ENCODE data around the gene SUPT16H.
"Not testable (repeated sequence)": the region's sequence is repeated elsewhere in the genome, so short reads cannot be mapped to it uniquely, and the experiment has no call there.

The SUPT16H gene

DNA sequence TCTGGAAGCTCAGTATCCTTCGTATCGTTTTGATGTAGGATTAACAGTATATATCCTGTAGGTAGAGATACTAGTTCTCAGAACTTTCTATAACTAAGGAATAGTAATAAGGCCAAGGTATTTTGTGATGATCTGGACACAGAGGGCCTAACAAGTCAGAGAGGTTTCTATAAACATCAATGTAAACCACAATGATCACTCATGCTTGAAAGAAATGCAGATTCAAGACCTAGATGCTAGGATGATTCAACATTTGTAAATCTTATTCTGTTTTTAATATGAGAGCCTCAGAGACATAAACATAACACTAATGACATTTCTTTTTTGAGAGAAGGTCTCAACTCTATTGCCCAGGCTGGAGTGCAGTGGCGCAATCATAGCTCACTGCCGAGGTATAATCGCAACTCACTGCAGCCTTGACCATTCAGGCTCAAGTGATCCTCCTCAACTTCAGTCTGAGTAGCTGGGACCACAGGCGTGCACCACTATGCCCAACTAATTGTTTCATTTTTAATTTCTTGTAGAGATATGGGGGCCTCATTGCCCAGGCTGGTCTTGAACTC lies 16.2 kb downstream of the SUPT16H start:
- no peak for DNase-seq (ENCODE audit: low spot score)
- no peak for FAIRE-seq

DNA sequence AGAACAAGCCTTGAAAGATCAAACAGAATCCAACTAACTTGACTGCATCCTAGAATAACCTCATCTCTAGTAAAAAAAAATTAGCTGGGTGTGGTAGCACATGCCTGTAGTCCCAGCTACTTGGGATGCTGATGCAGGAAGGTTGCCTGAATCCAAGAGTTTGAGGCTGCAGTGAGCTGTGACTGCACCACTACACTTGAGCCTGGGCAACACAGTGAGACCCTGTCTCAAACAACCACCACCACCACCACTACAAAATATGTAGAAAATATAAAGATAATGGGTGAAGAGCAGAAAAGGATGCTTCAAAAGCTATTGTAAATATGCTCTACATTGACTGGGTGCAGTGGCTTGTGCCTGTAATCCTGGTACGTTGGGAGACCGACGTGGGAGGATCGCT lies 27.3 kb downstream of the SUPT16H start:
- no peak for DNase-seq (ENCODE audit: low spot score)
- no peak for FAIRE-seq

DNA sequence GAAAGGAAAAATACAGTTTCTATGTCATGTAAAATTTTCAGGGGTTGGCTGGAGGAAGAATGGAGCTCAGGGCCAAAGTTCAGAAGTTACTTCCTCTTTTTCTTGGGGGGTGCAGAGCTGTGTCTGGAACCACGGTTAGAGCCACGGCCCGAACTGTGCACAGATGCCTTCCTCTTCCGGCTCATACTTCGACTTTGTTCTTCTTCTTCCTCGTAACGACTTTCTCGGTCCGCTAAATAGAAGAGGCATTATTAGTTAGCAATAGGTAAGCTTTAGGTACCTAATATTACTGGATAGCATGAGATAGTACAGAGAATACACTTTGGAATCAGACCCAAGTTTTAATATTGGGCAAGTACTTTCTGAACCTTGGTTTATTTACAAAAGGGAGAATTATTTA lies 31.2 kb downstream of the SUPT16H start:
- no peak for FAIRE-seq
- no peak for DNase-seq (ENCODE audit: low spot score)

DNA sequence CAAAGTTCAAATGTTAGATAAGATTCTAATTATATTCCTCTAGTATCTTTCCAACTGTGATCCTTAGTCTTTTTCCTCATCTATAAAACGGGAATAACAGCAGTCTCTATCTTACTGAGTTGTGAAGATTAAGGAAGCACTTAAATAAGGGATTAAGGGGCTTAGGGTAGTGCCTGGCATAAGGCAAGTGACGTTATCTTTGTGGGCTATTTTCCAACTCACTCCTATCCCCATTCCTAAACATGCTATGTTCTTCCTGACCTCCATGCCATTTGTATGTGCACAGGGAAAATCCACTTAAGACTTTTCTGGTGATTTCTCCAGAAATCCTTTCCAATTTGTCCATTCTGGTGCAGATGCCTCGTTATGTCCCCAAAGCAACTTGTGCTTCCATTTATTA lies 33.3 kb downstream of the SUPT16H start:
- no peak for FAIRE-seq
- DNase-seq (ENCODE audit: low spot score) = no peak

DNA sequence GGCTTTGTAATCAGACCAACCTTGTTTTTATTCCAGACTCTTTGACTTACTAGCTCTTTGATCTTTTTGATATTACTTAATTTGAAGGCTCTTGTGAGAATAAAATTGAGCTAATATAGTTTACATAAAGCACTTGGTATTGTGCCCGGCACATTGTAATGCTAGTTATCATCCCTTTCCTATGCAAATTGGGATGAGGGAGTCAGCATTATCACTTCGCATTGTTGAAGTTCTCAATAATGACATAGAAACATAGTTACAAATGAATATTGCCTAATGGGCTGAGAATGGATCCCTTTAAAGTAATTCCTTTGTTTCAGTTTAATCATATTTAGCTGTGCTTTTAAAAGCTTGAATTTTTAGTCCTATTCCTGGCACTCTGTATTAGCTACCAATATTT lies 36.6 kb downstream of the SUPT16H start:
- DNase-seq (ENCODE audit: low spot score) (no peak), FAIRE-seq (no peak)

DNA sequence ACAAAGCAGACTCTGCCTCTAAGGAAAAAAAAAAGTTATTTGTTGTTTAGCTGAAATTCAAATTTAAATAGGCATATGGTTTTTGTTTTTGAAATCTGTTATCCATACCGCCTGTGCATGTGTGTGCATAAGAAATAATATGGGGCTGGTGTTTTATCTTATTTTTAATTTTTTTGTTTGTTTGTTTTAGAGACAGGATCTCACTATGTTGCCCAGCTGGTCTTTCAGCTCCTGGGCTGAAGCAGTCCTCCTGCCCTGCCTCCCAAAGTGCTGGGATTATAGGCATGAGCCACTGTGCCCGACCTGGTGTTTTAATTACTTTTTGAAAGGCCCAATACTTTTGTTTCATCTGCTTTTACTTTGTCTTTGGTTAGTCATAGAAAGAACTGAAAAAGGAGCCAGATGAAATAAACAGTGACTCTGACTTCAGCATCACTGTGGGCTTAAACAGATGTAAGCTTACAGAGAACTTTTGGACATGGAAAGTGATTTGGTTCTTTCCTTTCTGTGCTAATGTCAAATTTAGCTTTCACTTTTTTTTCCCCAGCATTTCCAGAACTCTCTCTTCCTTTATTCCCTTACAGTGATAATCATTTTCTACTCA lies 37.2 kb downstream of the SUPT16H start:
- DNase-seq (ENCODE audit: low spot score) (no peak), FAIRE-seq (no peak)

DNA sequence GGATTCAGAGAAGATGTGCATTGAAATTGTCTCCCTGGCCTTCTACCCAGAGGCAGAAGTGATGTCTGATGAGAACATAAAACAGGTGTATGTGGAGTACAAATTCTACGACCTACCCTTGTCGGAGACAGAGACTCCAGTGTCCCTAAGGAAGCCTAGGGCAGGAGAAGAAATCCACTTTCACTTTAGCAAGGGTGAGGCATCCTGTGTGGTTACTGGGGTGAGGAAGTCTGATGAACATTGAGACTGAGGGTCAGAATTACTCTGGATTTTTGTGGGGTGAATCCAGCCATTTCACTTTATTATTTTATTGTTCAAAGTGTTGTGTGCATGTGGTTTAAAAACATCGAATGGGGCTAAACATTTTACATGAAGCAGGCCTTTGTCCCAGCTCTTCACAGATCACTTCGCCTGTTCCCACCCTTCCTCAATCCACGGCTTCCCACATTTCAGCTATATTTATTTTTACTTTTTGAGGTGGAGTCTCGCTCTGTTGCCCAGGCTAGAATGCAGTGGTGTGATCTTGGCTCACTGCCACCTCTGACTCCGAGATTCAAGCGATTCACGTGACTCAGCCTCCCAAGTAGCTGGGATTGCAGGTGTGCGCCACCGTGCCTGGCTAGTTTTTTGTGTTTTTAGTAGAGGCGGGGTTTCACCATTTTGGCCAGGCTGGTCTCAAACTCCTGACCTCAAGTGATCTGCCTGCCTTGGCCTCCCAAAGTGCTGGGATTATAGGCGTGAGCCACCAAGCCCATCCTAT lies 40.6 kb downstream of the SUPT16H start:
- DNase-seq (ENCODE audit: low spot score) (no peak), FAIRE-seq (no peak)

DNA sequence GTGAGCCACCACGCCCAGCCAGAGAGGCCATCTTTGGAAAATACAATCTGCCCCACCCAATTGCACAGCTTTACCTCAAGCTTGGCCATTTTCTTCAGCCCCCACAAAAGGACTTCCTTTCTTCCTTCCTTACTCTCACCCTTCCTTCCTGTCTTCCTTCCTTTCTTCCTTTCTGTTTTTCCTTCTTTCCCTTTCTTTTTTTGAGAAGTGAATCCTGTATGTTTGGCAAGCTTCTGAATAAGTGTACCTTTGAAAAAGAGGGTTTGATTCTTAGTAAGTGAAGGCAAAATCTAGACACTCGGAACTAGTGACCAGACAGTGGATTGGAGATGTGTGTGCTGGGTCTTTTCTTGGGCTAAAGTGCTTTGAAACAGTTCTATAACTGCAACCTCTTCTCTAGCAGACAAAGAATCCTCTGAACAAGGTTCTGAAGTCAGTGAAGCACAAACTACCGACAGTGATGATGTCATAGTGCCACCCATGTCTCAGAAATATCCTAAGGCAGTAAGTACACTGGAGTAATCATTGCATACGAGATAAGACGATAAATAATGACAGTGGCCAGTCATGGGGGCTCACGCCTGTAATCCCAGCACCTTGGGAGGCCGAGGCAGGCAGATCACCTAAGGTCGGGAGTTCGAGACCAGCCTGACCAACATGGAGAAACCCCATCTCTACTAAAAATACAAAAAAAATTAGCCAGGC lies 49.5 kb downstream of the SUPT16H start:
- FAIRE-seq (no peak), DNase-seq (ENCODE audit: low spot score) (no peak)

DNA sequence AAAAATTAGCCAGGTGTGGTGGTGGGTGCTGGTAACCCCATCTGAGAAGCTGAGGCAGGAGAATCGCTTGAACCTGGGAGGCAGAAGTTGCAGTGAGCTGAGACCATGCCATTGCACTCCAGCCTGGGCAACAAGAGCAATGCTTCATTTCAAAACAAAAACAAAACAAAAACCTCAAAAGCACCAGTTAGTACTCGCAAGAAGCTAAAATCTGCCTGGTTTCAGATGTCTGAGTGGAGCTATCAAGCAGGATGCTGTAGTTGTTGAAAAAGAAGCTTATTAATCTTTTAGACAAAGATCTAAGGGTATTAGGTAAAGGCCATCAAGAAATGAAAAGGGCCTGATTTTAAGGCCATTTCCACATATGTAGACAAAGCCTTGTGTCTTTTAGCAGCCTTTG lies 50.9 kb downstream of the SUPT16H start:
- no peak for FAIRE-seq
- no peak for DNase-seq (ENCODE audit: low spot score)

DNA sequence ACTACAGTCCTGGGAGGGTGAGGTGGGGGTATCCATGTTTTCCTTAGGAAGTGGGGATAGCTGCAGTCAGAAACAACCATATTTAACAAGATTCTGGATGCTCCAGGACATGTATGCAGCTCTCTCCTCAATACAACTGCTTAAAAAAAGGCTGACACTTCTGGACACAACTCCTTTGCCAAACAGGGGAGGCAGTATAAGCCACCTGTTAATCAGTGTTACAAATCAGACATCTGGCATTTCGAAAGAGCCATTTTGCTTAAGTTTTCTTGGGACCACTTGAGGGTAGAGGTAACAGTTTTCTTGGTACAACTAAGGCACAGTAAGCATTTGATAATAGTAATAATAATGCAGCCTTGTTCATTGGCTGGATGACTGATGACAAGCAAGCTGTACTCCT lies 56.8 kb downstream of the SUPT16H start:
- FAIRE-seq = no peak
- DNase-seq (ENCODE audit: low spot score) = no peak

DNA sequence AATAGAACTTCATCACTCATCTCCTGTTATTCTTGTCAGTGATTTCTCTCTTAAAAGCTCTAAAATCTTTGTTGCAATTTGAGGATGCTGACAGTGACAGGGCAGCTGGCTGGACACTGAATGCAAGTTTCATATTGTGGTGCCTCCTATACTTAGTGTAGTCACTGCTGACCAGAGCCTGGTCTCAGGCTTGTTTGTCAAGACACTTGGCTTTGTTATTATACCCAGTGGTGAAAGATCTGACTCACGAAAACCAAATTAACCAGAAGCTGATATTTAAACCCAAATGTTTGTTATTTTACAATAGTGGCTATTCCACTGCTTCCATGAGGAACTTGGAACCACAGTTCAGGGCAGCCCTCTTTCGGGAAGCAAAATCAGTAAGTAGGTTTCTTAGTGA lies 61.1 kb downstream of the SUPT16H start:
- no peak for DNase-seq (ENCODE audit: low spot score)
- FAIRE-seq = no peak

DNA sequence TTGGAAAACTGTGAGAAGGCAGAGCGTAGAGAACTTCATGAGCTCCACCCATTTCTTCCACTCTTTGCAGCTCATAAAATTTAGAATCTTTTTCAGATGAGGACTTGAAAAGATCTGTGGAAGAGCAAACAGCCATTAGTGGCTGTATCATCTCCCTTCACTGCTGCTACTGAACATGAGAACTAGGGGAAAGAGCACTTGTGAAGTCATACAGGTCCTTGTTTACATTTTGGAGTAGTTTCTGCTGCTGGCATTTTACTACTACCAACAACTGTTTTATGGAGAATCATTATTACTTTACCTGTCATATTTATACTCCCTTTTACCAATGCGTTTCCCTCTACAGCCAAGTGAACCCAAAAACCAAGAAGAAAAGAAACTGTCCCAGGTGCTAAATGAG lies 62.9 kb downstream of the SUPT16H start:
- DNase-seq (ENCODE audit: low spot score) (no peak), FAIRE-seq (no peak)

DNA sequence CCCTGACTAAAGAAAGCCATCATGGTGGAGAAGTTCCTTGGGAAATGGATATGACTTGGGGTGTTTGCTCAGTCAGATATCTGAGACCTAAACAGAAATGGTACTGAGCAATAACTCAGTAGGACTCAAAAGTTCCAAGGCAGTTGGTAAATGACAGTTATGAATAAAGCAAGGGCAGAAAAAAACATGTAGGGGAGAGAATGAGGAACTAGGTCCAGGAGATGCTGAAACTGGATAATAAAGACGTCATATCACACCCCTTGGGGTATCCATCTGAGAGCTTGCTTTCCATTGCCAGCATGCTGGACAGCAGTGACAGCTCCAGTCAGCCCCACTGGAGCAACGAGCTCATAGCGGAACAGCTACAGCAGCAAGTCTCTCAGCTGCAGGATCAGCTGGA lies 66.4 kb downstream of the SUPT16H start:
- DNase-seq (ENCODE audit: low spot score) = no peak
- FAIRE-seq = no peak

DNA sequence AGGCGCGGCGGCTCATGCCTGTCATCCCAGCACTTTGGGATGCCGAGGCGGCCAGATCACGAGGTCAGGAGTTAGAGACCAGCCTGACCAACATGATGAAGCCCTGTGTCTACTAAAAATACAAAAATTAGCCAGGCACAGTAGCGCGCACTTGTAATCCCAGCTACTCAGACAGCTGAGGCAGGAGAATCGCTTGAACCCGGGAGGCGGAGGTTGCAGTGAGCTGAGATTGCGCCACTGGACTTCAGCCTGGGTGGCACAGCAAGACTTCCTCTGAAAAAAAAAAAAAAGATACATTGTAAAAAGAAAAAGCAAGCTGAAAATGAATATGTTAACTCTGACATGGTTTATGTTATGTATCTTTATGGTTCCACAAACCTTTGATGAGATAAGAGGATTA lies 70.3 kb downstream of the SUPT16H start:
- DNase-seq (ENCODE audit: low spot score) (no peak), FAIRE-seq (no peak)

DNA sequence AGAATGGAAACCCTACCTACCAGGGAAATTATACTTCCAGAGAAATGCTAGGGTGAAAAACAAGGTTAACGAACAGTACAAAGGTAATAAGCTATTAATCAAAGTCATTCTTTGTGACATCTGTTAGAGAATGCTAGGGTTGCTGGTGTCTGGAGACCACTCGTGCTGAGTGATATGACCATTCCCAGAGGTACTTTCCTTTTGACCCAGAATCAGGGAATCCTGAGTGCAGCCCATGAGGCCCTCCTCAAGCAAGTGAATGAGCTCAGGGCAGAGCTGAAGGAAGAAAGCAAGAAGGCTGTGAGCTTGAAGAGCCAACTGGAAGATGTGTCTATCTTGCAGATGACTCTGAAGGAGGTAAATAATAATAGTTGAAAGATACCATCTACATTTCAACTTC lies 72.2 kb downstream of the SUPT16H start:
- no peak for FAIRE-seq
- DNase-seq (ENCODE audit: low spot score) = no peak

DNA sequence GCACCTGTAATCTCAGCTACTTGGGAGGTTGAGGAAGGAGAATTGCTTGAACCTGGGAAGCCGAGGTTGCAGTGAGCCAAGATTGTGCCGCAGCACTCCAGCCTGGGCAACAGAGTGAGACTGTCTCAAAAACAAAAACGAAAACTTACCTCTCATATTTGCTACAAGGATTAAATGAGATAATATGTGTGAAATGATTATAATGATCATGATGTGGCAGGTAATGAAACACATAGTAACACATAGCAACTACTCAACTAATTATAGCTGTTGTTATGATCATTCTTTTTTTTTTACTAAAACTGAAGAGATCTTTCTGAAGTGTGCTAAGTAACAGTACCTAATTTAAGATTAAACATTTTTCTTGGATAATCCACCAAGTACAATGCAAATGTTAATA lies 73.9 kb downstream of the SUPT16H start:
- DNase-seq (ENCODE audit: low spot score) = no peak
- no peak for FAIRE-seq

DNA sequence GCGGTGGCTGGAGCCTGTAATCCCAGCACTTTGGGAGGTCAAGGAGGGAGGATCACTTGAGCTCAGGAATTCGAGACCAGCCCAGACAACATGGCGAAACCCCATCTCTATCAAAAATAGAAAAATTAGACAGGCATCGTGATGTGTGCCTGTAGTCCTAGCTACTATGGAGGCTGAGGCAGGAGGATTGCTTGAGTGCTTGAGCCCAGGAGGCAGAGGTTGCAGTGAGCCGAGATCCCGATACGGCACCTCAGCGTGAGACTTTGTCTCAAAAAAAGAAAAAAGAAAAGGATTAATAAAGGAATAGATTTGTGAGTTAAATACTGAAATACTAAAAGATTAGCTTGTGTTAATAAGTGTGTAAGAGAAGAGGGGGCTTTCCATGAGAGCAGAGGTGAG lies 74.6 kb downstream of the SUPT16H start:
- DNase-seq (ENCODE audit: low spot score) (no peak), FAIRE-seq (no peak)

DNA sequence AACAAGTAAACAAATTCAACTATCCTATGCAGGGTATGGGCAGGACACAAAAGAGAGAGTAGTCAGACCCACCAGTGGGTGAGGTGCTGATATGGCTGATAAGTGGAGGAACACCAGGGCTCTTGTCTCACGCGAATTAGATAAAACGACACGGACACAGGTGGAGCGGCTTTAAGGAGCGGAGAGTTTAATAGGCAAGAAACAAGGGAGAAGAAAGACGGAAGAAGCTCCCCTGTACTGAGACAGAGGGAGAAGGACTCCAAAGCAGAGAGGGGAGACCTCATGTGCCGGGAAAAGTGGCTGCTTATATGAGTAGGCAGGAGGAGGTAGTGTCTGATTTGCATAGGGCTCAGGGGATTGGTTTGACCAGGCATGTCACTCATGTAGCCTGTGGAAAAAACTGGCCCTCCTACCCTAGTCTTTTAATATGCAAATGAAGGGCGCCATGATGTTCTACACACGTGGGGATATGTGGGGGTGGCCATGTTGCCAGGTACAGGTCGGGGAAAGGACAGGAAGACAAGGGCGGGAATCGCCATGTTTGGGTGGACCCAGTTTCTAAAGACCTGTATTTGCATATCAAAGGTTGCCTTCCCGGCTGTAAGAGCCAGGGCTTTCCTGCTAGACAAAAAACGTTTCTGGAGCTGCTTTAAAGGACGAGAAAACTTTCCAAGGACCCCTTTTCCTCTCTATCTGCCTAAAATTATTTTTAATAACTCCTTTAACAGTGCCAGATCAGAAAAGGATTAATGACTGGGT lies 75.2 kb downstream of the SUPT16H start:
- DNase-seq (ENCODE audit: low spot score) = no peak
- FAIRE-seq = no peak

DNA sequence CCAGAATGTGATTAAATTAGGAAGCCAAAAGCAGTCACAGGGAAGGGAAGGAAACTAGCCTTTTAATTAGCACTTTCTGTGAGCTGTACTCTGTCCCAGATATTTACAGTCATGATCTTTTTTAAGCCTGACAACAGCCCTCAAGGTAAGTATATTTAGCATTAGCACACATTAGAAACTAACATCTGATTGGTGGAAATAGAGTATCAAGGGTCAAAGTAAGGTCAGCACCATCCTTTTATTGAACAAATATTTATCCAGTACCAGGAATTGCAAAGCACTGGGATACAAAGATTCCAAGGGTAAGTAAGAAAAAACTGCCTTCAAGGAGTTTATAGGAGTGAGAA lies 75.7 kb downstream of the SUPT16H start:
- DNase-seq (ENCODE audit: low spot score) (no peak), FAIRE-seq (no peak)

DNA sequence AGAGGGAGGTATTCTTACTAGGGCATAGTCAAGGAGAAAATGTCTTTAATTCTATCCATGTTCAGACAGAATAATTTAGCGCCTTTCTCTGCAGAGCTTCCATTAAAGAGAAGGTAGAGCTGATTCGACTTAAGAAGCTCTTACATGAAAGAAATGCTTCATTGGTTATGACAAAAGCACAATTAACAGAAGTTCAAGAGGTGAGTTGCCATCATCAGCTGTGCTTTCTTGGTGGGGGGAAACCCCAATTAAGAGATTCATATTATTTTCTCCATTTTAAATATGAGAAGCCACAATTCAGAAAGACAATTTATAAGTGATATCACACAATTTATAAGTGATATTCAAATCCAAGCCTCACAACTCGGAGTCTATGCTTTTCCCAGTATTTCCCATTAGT lies 76.2 kb downstream of the SUPT16H start:
- FAIRE-seq = no peak
- DNase-seq (ENCODE audit: low spot score) = no peak

DNA sequence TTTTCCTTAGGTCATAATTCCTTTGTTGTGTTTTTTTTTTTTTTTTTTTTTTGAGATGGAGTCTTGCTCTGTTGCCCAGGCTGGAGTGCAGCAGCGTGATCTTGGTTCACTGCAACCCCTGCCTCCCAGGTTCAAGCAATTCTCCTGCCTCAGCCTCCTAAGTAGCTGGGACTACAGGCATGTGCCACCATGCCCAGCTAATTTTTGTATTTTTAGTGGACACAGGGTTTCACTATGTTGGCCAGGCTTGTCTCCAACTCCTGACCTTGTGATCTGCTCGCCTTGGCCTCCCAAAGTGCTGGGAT lies 81.0 kb downstream of the SUPT16H start:
- not testable (repeated sequence) for FAIRE-seq; DNase-seq (ENCODE audit: low spot score)

Data from urothelium cell line (cell line).